ENCODE data around the gene CLCN7. TPM values are rescaled to one million over a fixed set of nuclear protein-coding genes. Genes with fewer than 3 reads are reported as not detected.

The CLCN7 gene
- total RNA-seq = 52.8 and 82.3 TPM in 2 replicates

GRCh38 chr16:1474796-1475551 lies at the start of gene CLCN7:
TSS of gene CLCN7 (minus strand) at chr16:1475028. CDS start at chr16:1474974, 54 bp downstream.

DNA sequence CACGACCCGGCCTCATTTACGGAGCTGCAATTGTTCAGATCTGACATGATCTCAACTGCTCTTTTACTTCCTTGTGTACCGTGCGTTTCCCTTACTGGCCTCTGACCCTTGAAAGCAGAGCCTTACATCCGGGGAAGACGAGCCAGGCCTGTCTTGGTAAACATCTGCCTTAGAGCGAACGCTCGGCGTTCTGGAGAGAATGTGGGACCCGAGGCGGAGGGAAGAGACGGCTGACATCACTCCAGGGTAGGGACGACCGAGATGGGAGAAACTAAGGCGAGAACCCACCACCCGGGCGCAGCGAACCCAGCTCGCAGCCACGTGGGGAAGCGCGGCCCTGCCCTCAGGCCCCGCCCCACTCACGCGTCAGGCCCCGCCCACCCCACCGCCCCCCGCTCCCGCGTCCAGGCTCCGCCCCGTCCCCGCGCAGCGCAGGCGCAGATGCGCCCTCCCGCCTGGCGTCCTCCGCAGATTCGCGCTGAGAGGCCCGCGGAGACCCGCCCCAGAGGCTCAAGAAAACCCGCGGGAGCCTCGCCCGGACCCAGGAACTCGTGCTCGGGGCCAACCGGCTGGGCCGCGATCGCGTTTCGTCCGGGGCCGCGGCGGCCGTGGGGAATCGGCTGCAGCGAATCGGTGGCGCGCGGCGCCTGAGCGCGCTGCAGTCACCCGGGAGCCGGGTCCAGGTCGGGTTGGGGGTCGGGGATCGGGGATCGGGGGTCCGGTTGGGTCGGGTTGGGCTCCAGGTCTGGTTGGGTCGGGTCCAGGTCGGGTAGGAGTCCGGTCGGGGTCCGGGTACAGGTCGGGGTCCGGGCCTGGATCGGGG lies 18.3 kb upstream of the CLCN7 start, which contains the start of gene TELO2:
Gene TELO2 (plus strand): TSS at position 438 of the 823 bp plus-strand sequence. CDS start 922 bp downstream, outside the sequence.

DNA sequence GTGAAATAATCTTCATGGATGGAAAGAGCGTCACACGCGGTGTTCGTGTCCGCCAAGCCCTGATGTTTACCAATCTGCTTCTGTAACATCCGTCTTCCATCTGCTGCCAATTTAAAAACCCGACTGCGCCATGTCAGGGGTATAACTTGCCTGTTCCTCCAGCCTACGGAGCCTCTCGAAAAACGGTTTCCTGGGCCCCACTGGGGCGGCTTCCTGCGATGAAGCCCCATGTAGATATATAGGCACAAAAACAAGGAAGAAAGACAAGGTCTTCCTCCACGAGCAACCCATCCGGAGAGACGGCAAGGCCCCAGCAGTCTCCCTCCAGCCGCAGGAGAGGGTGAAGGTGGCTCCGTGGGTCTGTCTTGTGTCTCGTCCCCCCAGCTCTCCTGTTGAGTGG lies 13.8 kb upstream of the CLCN7 start, which contains the start of gene PTX4:
Gene PTX4 (minus strand): TSS at position 326 of the 400 bp plus-strand sequence. CDS start 35 bp downstream, at position 291.

DNA sequence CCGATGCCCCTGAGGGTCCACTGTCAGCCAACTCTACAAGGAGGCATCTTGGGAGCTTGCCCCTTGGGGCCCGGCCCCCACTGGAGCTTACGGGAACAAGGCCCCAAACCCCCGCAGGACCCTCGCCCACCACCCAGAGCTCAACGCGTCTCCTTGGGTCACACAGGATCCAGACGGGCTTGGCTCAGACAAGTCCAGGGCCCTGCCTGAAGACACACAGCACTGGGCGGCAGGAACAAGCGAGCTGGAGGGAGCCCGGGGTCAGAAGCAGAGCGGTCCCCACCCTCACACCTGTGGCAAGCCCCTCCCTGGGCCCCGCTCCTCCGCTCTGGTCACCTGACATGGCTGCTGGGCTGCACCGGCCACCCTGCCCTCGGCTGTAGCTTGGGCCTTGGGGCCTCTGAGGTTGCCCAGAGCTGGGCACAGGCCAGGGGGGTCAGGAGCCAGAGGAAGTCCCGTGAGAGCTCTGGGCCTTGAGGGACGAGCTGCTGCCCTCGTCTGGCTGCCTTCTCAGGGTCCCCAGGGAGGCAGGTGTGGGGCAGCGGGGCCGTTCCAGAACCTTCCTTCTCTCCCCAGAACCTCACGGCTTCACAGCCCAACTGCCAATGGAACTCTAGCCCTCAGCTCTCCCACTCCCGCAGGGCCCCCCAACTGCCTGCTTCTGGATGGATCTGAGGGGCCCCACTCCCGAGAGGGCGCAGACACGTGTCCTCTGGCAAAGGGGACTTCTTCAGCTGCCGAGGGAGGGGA lies 30.7 kb downstream of the CLCN7 start, which contains the start of gene CCDC154:
Gene CCDC154 (minus strand): TSS at position 577 of the 750 bp plus-strand sequence. CDS start 234 bp downstream, at position 343.

GRCh38 chr16:1430759-1431496 lies 43.9 kb downstream of the CLCN7 start, which contains the start of gene PERCC1:
TSS of gene PERCC1 (plus strand) at chr16:1431078. CDS start at chr16:1432594, 1,516 bp downstream.

GRCh38 chr16:1414532-1415260 lies 60.1 kb downstream of the CLCN7 start, which contains the start of gene UNKL:
TSS of gene UNKL (minus strand) at chr16:1414704. CDS start at chr16:1414691, 13 bp downstream.

Other genes starting within 250 kb of the CLCN7 start
- not detected in 2 replicates for gene TPSG1, start 249.8 kb downstream of the CLCN7 start, total RNA-seq
- gene TPSB2, start 244.8 kb downstream of the CLCN7 start, total RNA-seq = not detected in 2 replicates
- gene TPSAB1, start 234.3 kb downstream of the CLCN7 start, total RNA-seq = not detected in 2 replicates
- gene TPSD1, start 219.0 kb downstream of the CLCN7 start, total RNA-seq = not detected in 2 replicates
- 55.7 and 61.3 TPM in 2 replicates for gene UBE2I, start 165.4 kb downstream of the CLCN7 start, total RNA-seq
- gene BAIAP3, start 141.4 kb downstream of the CLCN7 start, total RNA-seq = 0.11 and 0.13 TPM in 2 replicates
- 42.0 and 44.7 TPM in 2 replicates for gene TSR3, start 123.2 kb downstream of the CLCN7 start, total RNA-seq
- gene GNPTG, start 123.1 kb downstream of the CLCN7 start, total RNA-seq = 41.6 and 41.8 TPM in 2 replicates
- 10.4 and 12.2 TPM in 2 replicates for gene UNKL, start 60.3 kb downstream of the CLCN7 start, total RNA-seq
- gene UQCC4, start 54.3 kb downstream of the CLCN7 start, total RNA-seq = 7.7 and 8.8 TPM in 2 replicates
- not detected in 2 replicates for gene PERCC1, start 44.0 kb downstream of the CLCN7 start, total RNA-seq
- gene CCDC154, start 30.5 kb downstream of the CLCN7 start, total RNA-seq = 0.13 and 0.22 TPM in 2 replicates
- not detected in 2 replicates for gene PTX4, start 13.9 kb upstream of the CLCN7 start, total RNA-seq
- 9.9 and 10.4 TPM in 2 replicates for gene TELO2, start 18.3 kb upstream of the CLCN7 start, total RNA-seq
- gene TMEM204, start 58.6 kb upstream of the CLCN7 start, total RNA-seq = 10.6 and 11.9 TPM in 2 replicates
- gene IFT140, start 137.0 kb upstream of the CLCN7 start, total RNA-seq = 27.3 and 30.7 TPM in 2 replicates
- gene CRAMP1, start 137.3 kb upstream of the CLCN7 start, total RNA-seq = 8.9 and 9.4 TPM in 2 replicates
- 23.7 and 24.9 TPM in 2 replicates for gene JPT2, start 203.3 kb upstream of the CLCN7 start, total RNA-seq
- gene MAPK8IP3, start 231.2 kb upstream of the CLCN7 start, total RNA-seq = 33.2 and 35.8 TPM in 2 replicates

All from articular chondrocyte of knee joint (primary cell).